HPDE6-E6E7 (cell line): ENCODE measurements around the gene RPL22.

Experiments used
- DNase-seq: peaks from one replicate; pipeline ENCODE4 v3.0.0; 2011; ENCODE audit warnings: missing footprints; ENCODE audit errors: extremely low spot score

RPL22 gene

GRCh38 chr1:6172549-6172948, 26.8 kb downstream of the RPL22 start:
- DNase-seq = no peak

GRCh38 chr1:6171548-6172124, 27.8 kb downstream of the RPL22 start:
- no peak for DNase-seq

- DNase-seq = no peak
These were observed 28.6 kb downstream of the RPL22 start for GRCh38 chr1:6170742-6171201.

GRCh38 chr1:6170116-6170741, 29.2 kb downstream of the RPL22 start:
- no peak for DNase-seq

GRCh38 chr1:6168947-6169586, 30.3 kb downstream of the RPL22 start:
- DNase-seq = no peak

GRCh38 chr1:6167391-6168303, 31.7 kb downstream of the RPL22 start:
- no peak for DNase-seq

- no peak for DNase-seq
These were observed 32.6 kb downstream of the RPL22 start for GRCh38 chr1:6166655-6167390.

GRCh38 chr1:6166221-6166620, 33.2 kb downstream of the RPL22 start:
- DNase-seq = no peak

GRCh38 chr1:6165441-6165985, 33.9 kb downstream of the RPL22 start:
- no peak for DNase-seq

- DNase-seq = no peak
These were observed 34.4 kb downstream of the RPL22 start for GRCh38 chr1:6165027-6165426.

GRCh38 chr1:6163973-6164617, 35.3 kb downstream of the RPL22 start:
- DNase-seq = no peak

- DNase-seq = no peak
These were observed 36.0 kb downstream of the RPL22 start for GRCh38 chr1:6163191-6163972.

- no peak for DNase-seq
These were observed 36.6 kb downstream of the RPL22 start for GRCh38 chr1:6162773-6163172.

GRCh38 chr1:6162341-6162740, 37.1 kb downstream of the RPL22 start:
- no peak for DNase-seq

GRCh38 chr1:6158181-6158580, 41.2 kb downstream of the RPL22 start:
- no peak for DNase-seq

GRCh38 chr1:6157528-6158174, 41.7 kb downstream of the RPL22 start:
- DNase-seq = peak; percentile 99

- no peak for DNase-seq
These were observed 42.3 kb downstream of the RPL22 start for GRCh38 chr1:6157132-6157527.

- no peak for DNase-seq
These were observed 44.7 kb downstream of the RPL22 start for GRCh38 chr1:6154525-6155319.

- no peak for DNase-seq
These were observed 46.5 kb downstream of the RPL22 start for GRCh38 chr1:6152882-6153281.
